K562 (cell line): ENCODE results near the gene NOS1. TPM values are rescaled to one million over a fixed set of nuclear protein-coding genes. Genes with fewer than 3 reads are reported as not detected.

Source experiments
- ATAC-seq: fragments of 200-7000 bp; cut with Tn5 transposase; 3 replicates; pipeline ENCODE4 v1.9.1; 2020; ENCODE audit warnings: moderate library complexity
- BruUV-seq: library from RNA; stranded (reverse); fragments of 400-500 nt; replicated peaks from 2 replicates; lab custom pipeline; 2021; lab: Mats Ljungman, UMichigan
- CTCF ChIA-PET: fragments of 300-600 bp; formaldehyde crosslinking; extraction: SDS; loops from one replicate; lab custom pipeline; 2021; ENCODE audit warnings: low intra/inter-chr PET ratio; lab: Yijun Ruan, JAX
- POLR2A ChIA-PET: fragments of 300-600, 350-650 bp; sonication (Branson Sonifier 250); formaldehyde crosslinking; extraction: SDS; loops from one replicate; lab custom pipeline; 2021; ENCODE audit warnings: antibody characterized with exemption, inconsistent platforms; lab: Yijun Ruan, JAX
- DNase-seq, 4 experiments: peaks; one replicate each; pipeline versions ENCODE4 v3.0.0 to v3.0.0-alpha.2; 2011 to 2018; ENCODE audit warnings: low spot score in 3 of 4, mixed read lengths in 3 of 4; ENCODE audit errors: extremely low read depth in 1 of 4
- FAIRE-seq: peaks from 2 replicates; lab custom pipeline; 2011; peaks lifted over from hg19 to GRCh38; lab: Jason Lieb, UNC
- H2AFZ ChIP-seq: 2 replicates; pipeline ENCODE4 v1.6.0; 2011; ENCODE audit warnings: low read depth, low read length, control low read depth, inconsistent platforms
- H3K27ac ChIP-seq: fragments of 200-600 bp; 3 replicates; pipeline ENCODE4 v1.8.0; 2011; ENCODE audit warnings: low read depth, mild to moderate bottlenecking, control low read depth, inconsistent platforms, low read length, moderate library complexity, mixed read lengths; ENCODE audit errors: extremely low read depth
- H3K27me3 ChIP-seq, 2 experiments: fragments of 300-600 bp in 1 of 2; 2 replicates in 1 of 2; 3 replicates in 1 of 2; pipeline versions ENCODE4 v1.6.0 to v1.8.0; 2011; ENCODE audit warnings: inconsistent platforms in 2 of 2, low read length in 2 of 2, mild to moderate bottlenecking in 1 of 2, mixed read lengths in 1 of 2, moderate library complexity in 1 of 2; ENCODE audit not compliant: control insufficient read depth in 2 of 2, insufficient read depth in 2 of 2
- H3K36me3 ChIP-seq: fragments of 300-600 bp; 3 replicates; pipeline ENCODE4 v1.8.0; 2011; ENCODE audit warnings: mild to moderate bottlenecking, low read length, inconsistent platforms; ENCODE audit not compliant: control insufficient read depth, insufficient read depth
- H3K4me1 ChIP-seq, 2 experiments: fragments of 200-600 bp in 1 of 2; replicated peaks in 1 of 2; 2 replicates in 1 of 2; 3 replicates in 1 of 2; pipeline versions ENCODE4 v1.5.1 to v1.8.0; 2011; ENCODE audit warnings: inconsistent platforms in 2 of 2, low read length in 2 of 2, mild to moderate bottlenecking in 1 of 2, mixed read lengths in 1 of 2, moderate library complexity in 1 of 2; ENCODE audit not compliant: control insufficient read depth in 2 of 2, insufficient read depth in 2 of 2
- H3K4me2 ChIP-seq: 2 replicates; pipeline ENCODE4 v1.6.1; 2011; ENCODE audit warnings: low read length, control low read depth, inconsistent platforms, mixed read lengths; ENCODE audit not compliant: insufficient read depth
- H3K4me3 ChIP-seq: fragments of 200-600 bp; sonication (generic), shearing (Covaris generic); 2 replicates; pipeline ENCODE4 v1.5.1; 2016; ENCODE audit warnings: control low read depth, inconsistent platforms
- H3K79me2 ChIP-seq: fragments of 200-600 bp; 3 replicates; pipeline ENCODE4 v1.8.0; 2011; ENCODE audit warnings: low read length, inconsistent platforms; ENCODE audit not compliant: control insufficient read depth, insufficient read depth
- H3K9ac ChIP-seq, 2 experiments: 2 replicates each; pipeline versions ENCODE4 v1.6.0 to v1.6.1; 2011; ENCODE audit warnings: low read depth in 2 of 2, low read length in 2 of 2, control low read depth in 1 of 2, inconsistent platforms in 1 of 2, mild to moderate bottlenecking in 1 of 2, mixed read lengths in 1 of 2; ENCODE audit not compliant: insufficient read depth in 1 of 2
- H3K9me1 ChIP-seq: one replicate; pipeline ENCODE4 v1.6.0; 2011; ENCODE audit warnings: inconsistent platforms, mild to moderate bottlenecking, low read length, moderate library complexity; ENCODE audit not compliant: control insufficient read depth, insufficient read depth
- H3K9me3 ChIP-seq: replicated peaks from 2 replicates; pipeline ENCODE4 v1.5.1; 2011; ENCODE audit warnings: low read depth, low read length, inconsistent platforms; ENCODE audit not compliant: control insufficient read depth, insufficient read depth
- H4K20me1 ChIP-seq: replicated peaks from 2 replicates; pipeline ENCODE4 v1.6.1; 2011; ENCODE audit warnings: low read length, inconsistent platforms, mixed read lengths; ENCODE audit not compliant: control insufficient read depth, insufficient read depth
- CGGBP1 ChIP-seq: fragments of 250-450 bp; sonication (Bioruptor Pico); IDR thresholded peaks from 2 replicates; pipeline ENCODE4 v1.9.0; 2021; ENCODE audit warnings: mild to moderate bottlenecking
- CHCHD3 ChIP-seq: fragments of 250-450 bp; sonication (Bioruptor Pico); IDR thresholded peaks from 2 replicates; pipeline ENCODE4 v2.1.2; 2022; ENCODE audit warnings: mild to moderate bottlenecking
- CREBBP ChIP-seq: IDR thresholded peaks from one replicate; pipeline ENCODE4 v1.6.1; 2012; ENCODE audit warnings: low read depth, mild to moderate bottlenecking, control low read depth, inconsistent platforms, low read length
- DACH1 ChIP-seq: fragments of 450-650 bp; IDR thresholded peaks from 2 replicates; pipeline ENCODE4 v1.6.1; 2018; ENCODE audit not compliant: partially characterized antibody
- EHMT2 ChIP-seq: fragments of 450-650 bp; IDR thresholded peaks from 2 replicates; pipeline ENCODE4 v1.6.1; 2018; ENCODE audit warnings: antibody characterized with exemption
- KAT7 ChIP-seq: sonication (generic); formaldehyde crosslinking; IDR thresholded peaks from 2 replicates; pipeline ENCODE4 v1.8.0; 2022; ENCODE audit warnings: missing genetic modification reagents, mild to moderate bottlenecking, borderline replicate concordance
- MEIS2 ChIP-seq: fragments of 450-650 bp; IDR thresholded peaks from 2 replicates; pipeline ENCODE4 v1.6.1; 2014; ENCODE audit warnings: mild to moderate bottlenecking; ENCODE audit not compliant: partially characterized antibody
- STAT5A ChIP-seq: IDR thresholded peaks from 2 replicates; pipeline ENCODE4 v1.6.1; 2012; ENCODE audit warnings: low read length, inconsistent platforms, borderline replicate concordance
- THRB ChIP-seq: fragments of 450-650 bp; formaldehyde crosslinking; conservative IDR thresholded peaks from 2 replicates; pipeline ENCODE4 v1.4.0; 2022; ENCODE audit warnings: mild to moderate bottlenecking, missing genetic modification characterization
- in situ Hi-C: fragments of 300-500 bp; cut with MboI; formaldehyde crosslinking; loops from 4 replicates; pipeline ENCODE4 v1.15.0; 2018; ENCODE audit warnings: inconsistent platforms, mixed read lengths
- intact Hi-C: fragments of 100-400 bp; cut with micrococcal nuclease; formaldehyde crosslinking; loops from 2 replicates; pipeline ENCODE4 v1.14.2; 2022
- polyA plus RNA-seq, 8 experiments: library from polyadenylated mRNA; depleted of rRNA in 4 of 8; stranded (reverse) in 5 of 8; unstranded in 3 of 8; fragments of >200 nt; fragmentation: Nextera tagmentation in 2 of 8; fragmentation: Illumina TruSeq in 1 of 8; extraction: Ambion mirVana in 2 of 8; extraction: Trizol in 1 of 8; gene quantifications; 2 replicates each; pipeline versions ENCODE4 v1.2.1 to v1.2.3, GENCODE V29; 2011 to 2014; ENCODE audit warnings: inconsistent platforms in 1 of 8, missing spikeins in 1 of 8
- total RNA-seq, 7 experiments: library from RNA; depleted of rRNA in 6 of 7; stranded (reverse); fragments of >200 nt in 6 of 7; fragmentation: Illumina TruSeq in 2 of 7; extraction: Trizol in 2 of 7; gene quantifications; 2 replicates each; pipeline versions ENCODE4 v1.2.1 to v1.2.3, GENCODE V29; 2011 to 2021; ENCODE audit warnings: low replicate concordance in 1 of 7

Gene NOS1
- total and polyA plus RNA-seq, 9 of the 15 experiments (the other 6 are each of a cell fraction or from before 2014, with no cell fraction given): not detected

GRCh38 chr12:117352883-117353282, 8.5 kb downstream of the NOS1 start:
- TF ChIP-seq MEIS2 (no peak), EHMT2 (no peak), CGGBP1 (no peak), CHCHD3 (no peak), THRB (CRISPR knock-in tag) (no peak), KAT7 (CRISPR knock-in tag) (no peak), STAT5A (no peak), CREBBP (peak; percentile 91), DACH1 (peak; percentile 31)
- TF ChIP-seq, all 486 proteins: peak for 2
- ChIA-PET CTCF (no interaction called here), POLR2A (interaction anchor here (0.6 kb wide), 1 partner anchor 397 kb away, joined by 4 read pairs; no protein-coding TSS in a partner anchor)
- Histone ChIP-seq H3K27ac (no peak overlapping the region), H3K36me3 (no peaks in the 10 kb centered on the region), H3K27me3 (peaks cover 2 to 16% of the 10 kb centered on the region in 2 experiments; a peak in 2 of 5 replicates), H3K9me3 (no peaks in the 10 kb centered on the region), H3K9ac (no peak overlapping the region), H3K4me3 (no peak overlapping the region), H3K79me2 (no peaks in the 10 kb centered on the region), H3K4me2 (no peak overlapping the region), H4K20me1 (no peaks in the 10 kb centered on the region; the same call in 1 of the 2 replicates), H2AFZ (no peak overlapping the region), H3K4me1 (no peaks in the 10 kb centered on the region), H3K9me1 (no peaks in the 10 kb centered on the region)
- intact Hi-C loops (no loop called here), in situ Hi-C loops (no loop called here)
- no TSS peak for BruUV-seq
- no peak for ATAC-seq
- DNase-seq: no peak
- no peak for FAIRE-seq
